ENCODE measurements around the gene SLC38A1. TPM values are rescaled to one million over a fixed set of nuclear protein-coding genes. Genes with fewer than 3 reads are reported as not detected.

SLC38A1 gene
- total RNA-seq, 4 donors from 2014 or later = 173 to 200 (median 193) TPM

GRCh38 chr12:46206471-46206870 lies 62.4 kb downstream of the SLC38A1 start:
- no peaks in the 10 kb centered on the region for H3K9me3 ChIP-seq
- no peak for DNase-seq (ENCODE audit: extremely low spot score)
- TF ChIP-seq POLR2AphosphoS5 (IDR thresholded peaks at IDR 0.05) = no peak
- TF ChIP-seq EP300 (IDR thresholded peaks at IDR 0.05) = no peak
- TF ChIP-seq POLR2A (IDR thresholded peaks at IDR 0.05; ENCODE audit: low read depth) = no peak
- TF ChIP-seq, protein P1, sequence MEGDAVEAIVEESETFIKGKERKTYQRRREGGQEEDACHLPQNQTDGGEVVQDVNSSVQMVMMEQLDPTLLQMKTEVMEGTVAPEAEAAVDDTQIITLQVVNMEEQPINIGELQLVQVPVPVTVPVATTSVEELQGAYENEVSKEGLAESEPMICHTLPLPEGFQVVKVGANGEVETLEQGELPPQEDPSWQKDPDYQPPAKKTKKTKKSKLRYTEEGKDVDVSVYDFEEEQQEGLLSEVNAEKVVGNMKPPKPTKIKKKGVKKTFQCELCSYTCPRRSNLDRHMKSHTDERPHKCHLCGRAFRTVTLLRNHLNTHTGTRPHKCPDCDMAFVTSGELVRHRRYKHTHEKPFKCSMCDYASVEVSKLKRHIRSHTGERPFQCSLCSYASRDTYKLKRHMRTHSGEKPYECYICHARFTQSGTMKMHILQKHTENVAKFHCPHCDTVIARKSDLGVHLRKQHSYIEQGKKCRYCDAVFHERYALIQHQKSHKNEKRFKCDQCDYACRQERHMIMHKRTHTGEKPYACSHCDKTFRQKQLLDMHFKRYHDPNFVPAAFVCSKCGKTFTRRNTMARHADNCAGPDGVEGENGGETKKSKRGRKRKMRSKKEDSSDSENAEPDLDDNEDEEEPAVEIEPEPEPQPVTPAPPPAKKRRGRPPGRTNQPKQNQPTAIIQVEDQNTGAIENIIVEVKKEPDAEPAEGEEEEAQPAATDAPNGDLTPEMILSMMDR (IDR thresholded peaks at IDR 0.05) = no peak
- peaks cover 11 to 40% (median 17%) of the 10 kb centered on the region in 4 donors for H3K36me3 ChIP-seq
- H3K27ac ChIP-seq (replicated peaks in 1 of 4) = peak overlapping the region; percentile 73 to 79 (median 77)
- WGBS = 43% methylated on average over 3 of the region's 3 CpGs
- H3K4me1 ChIP-seq = peaks cover 38 to 68% (median 66%) of the 10 kb centered on the region in 4 donors
- intact Hi-C loops (cut with DNase I) = loop anchor here (5.0 kb wide), 2 partner anchors 61 to 161 kb away; partner anchors contain the start of gene SLC38A1
- H3K4me3 ChIP-seq = no peak overlapping the region
- H3K27me3 ChIP-seq = no peaks in the 10 kb centered on the region

DNA sequence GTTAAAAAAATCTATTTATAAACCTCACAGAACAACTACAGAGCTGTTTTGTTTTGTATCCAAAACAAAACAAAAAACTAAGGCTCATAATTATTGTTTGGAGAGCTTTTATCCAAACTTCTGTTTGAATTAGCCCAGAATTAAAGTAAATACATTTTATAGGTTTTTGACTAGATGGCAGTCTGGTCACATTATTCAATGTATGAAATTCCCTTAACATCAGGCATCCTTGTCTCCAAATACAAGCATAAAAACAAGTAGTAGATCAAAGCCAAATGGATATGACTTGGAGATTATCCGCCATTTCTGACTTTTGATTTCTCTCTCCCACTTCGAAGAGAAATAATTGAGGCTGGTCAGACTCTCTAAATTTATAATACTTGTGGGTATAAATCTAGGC lies 63.5 kb downstream of the SLC38A1 start:
- no peak for DNase-seq (ENCODE audit: extremely low spot score)
- 42% methylated on average over 2 of the region's 2 CpGs for WGBS
- TF ChIP-seq POLR2AphosphoS5 (IDR thresholded peaks at IDR 0.05) = no peak
- TF ChIP-seq, protein P1 (IDR thresholded peaks at IDR 0.05) = no peak
- TF ChIP-seq EP300 (IDR thresholded peaks at IDR 0.05) = no peak
- no peak for TF ChIP-seq POLR2A (IDR thresholded peaks at IDR 0.05; ENCODE audit: low read depth)
- Histone ChIP-seq H3K27ac (replicated peaks in 1 of 4) (peak overlapping the region; percentile 38 to 79 (median 74)), H3K9me3 (no peaks in the 10 kb centered on the region), H3K36me3 (peaks cover 11 to 51% (median 21%) of the 10 kb centered on the region in 4 donors), H3K4me3 (no peak overlapping the region), H3K27me3 (no peaks in the 10 kb centered on the region), H3K4me1 (peaks cover 34 to 63% (median 61%) of the 10 kb centered on the region in 4 donors)
- intact Hi-C loops (cut with DNase I) = loop anchor here (5.0 kb wide), 2 partner anchors 62 to 162 kb away; partner anchors contain the start of gene SLC38A1

GRCh38 chr12:46201284-46201789 lies 67.5 kb downstream of the SLC38A1 start:
- Histone ChIP-seq H3K9me3 (no peaks in the 10 kb centered on the region), H3K36me3 (peaks cover 36 to 82% (median 46%) of the 10 kb centered on the region in 4 donors), H3K4me1 (peaks cover 8 to 27% (median 24%) of the 10 kb centered on the region in 4 donors), H3K27ac (replicated peaks in 1 of 4) (no peak overlapping the region), H3K4me3 (no peak overlapping the region), H3K27me3 (no peaks in the 10 kb centered on the region)
- TF ChIP-seq EP300 (IDR thresholded peaks at IDR 0.05) = no peak
- TF ChIP-seq POLR2A (IDR thresholded peaks at IDR 0.05; ENCODE audit: low read depth) = no peak
- TF ChIP-seq POLR2AphosphoS5 (IDR thresholded peaks at IDR 0.05) = no peak
- TF ChIP-seq, protein P1 (IDR thresholded peaks at IDR 0.05) = no peak
- intact Hi-C loops (cut with DNase I) = no loop called here
- 92% methylated on average over 5 of the region's 5 CpGs for WGBS
- DNase-seq (ENCODE audit: extremely low spot score) = no peak

- H3K36me3 ChIP-seq = peaks cover 44 to 83% (median 54%) of the 10 kb centered on the region in 4 donors
- intact Hi-C loops (cut with DNase I) = no loop called here
- no peak overlapping the region for H3K27ac ChIP-seq (replicated peaks in 1 of 4)
- no peaks in the 10 kb centered on the region for H3K9me3 ChIP-seq
- H3K27me3 ChIP-seq = no peaks in the 10 kb centered on the region
- H3K4me3 ChIP-seq = no peak overlapping the region
- no peak for DNase-seq (ENCODE audit: extremely low spot score)
- no peak for TF ChIP-seq POLR2AphosphoS5 (IDR thresholded peaks at IDR 0.05)
- TF ChIP-seq EP300 (IDR thresholded peaks at IDR 0.05) = no peak
- TF ChIP-seq, protein P1 (IDR thresholded peaks at IDR 0.05) = no peak
- TF ChIP-seq POLR2A (IDR thresholded peaks at IDR 0.05; ENCODE audit: low read depth) = no peak
- 70% methylated on average over 3 of the region's 3 CpGs for WGBS
- H3K4me1 ChIP-seq = peaks cover 2 to 19% (median 16%) of the 10 kb centered on the region in 4 donors
Measured at GRCh38 chr12:46200551-46200950, 68.3 kb downstream of the SLC38A1 start.

Measured in esophagus muscularis mucosa (tissue), 4 donors.